HG02970 (cell line): ENCODE results near the gene POLK.
A peak's percentile ranks its signal among the peaks of the same experiment; 100 is the strongest.
"Not testable (repeated sequence)": the region's sequence is repeated elsewhere in the genome, so short reads cannot be mapped to it uniquely, and the experiment has no call there.

Source experiments
- ATAC-seq: cut with Tn5 transposase; IDR thresholded peaks from one replicate; pipeline ENCODE4 v1.9.1; 2021; ENCODE audit warnings: mild to moderate bottlenecking, moderate library complexity, moderate number of reproducible peaks; ENCODE audit not compliant: unreplicated experiment, low FRiP score

Gene POLK

GRCh38 chr5:75511435-75512382 is at the start of gene POLK, which contains the start of gene CERT1:
Gene POLK, plus strand, starts transcription at chr5:75511891.
Gene CERT1, minus strand, starts transcription at chr5:75511629. Its CDS starts 422 bp downstream, at chr5:75511207.
- peak; percentile 86 for ATAC-seq

- no peak for ATAC-seq
Observed at GRCh38 chr5:75463726-75464125, 48.0 kb upstream of the POLK start.

- no peak for ATAC-seq
Observed at GRCh38 chr5:75465480-75465879, 46.2 kb upstream of the POLK start.

- no peak for ATAC-seq
Observed at GRCh38 chr5:75466006-75466716, 45.5 kb upstream of the POLK start.

- ATAC-seq = no peak
Observed at GRCh38 chr5:75468593-75468992, 43.1 kb upstream of the POLK start.

GRCh38 chr5:75469017-75469416 is 42.7 kb upstream of the POLK start:
- ATAC-seq = no peak

- ATAC-seq = no peak
Observed at GRCh38 chr5:75471193-75471592, 40.5 kb upstream of the POLK start.

- ATAC-seq = no peak
Observed at GRCh38 chr5:75472973-75473372, 38.7 kb upstream of the POLK start.

- no peak for ATAC-seq
Observed at GRCh38 chr5:75473463-75473862, 38.2 kb upstream of the POLK start.

GRCh38 chr5:75475364-75475763 is 36.3 kb upstream of the POLK start:
- no peak for ATAC-seq

GRCh38 chr5:75481024-75481423 is 30.7 kb upstream of the POLK start:
- no peak for ATAC-seq

GRCh38 chr5:75482482-75482881 is 29.2 kb upstream of the POLK start:
- ATAC-seq = no peak

GRCh38 chr5:75484605-75485004 is 27.1 kb upstream of the POLK start:
- no peak for ATAC-seq

- ATAC-seq = not testable (repeated sequence)
Observed at GRCh38 chr5:75489847-75490246, 21.8 kb upstream of the POLK start.

- ATAC-seq = no peak
Observed at GRCh38 chr5:75491621-75492020, 20.1 kb upstream of the POLK start.

- no peak for ATAC-seq
Observed at GRCh38 chr5:75496026-75496425, 15.7 kb upstream of the POLK start.

GRCh38 chr5:75498208-75498777 is 13.4 kb upstream of the POLK start:
- ATAC-seq = no peak

GRCh38 chr5:75498875-75499274 is 12.8 kb upstream of the POLK start:
- not testable (repeated sequence) for ATAC-seq

GRCh38 chr5:75505112-75505511 is 6.6 kb upstream of the POLK start:
- ATAC-seq = not testable (repeated sequence)

GRCh38 chr5:75507841-75508240 is 3.9 kb upstream of the POLK start:
- no peak for ATAC-seq

GRCh38 chr5:75509546-75509945 is 2.1 kb upstream of the POLK start:
- ATAC-seq = no peak
